H1 (cell line): ENCODE data around the gene GAK. TPM values are rescaled to one million over a fixed set of nuclear protein-coding genes. Genes with fewer than 3 reads are reported as not detected.

ENCODE experiments used
- CTCF ChIA-PET: fragments of 300-600 bp; sonication (Branson Sonifier 250); formaldehyde crosslinking; loops from one replicate; lab custom pipeline; 2021; ENCODE audit not compliant: partially characterized antibody; lab: Charles Lee
- POLR2A ChIA-PET: fragments of 300-600 bp; sonication (Branson Sonifier 250); formaldehyde crosslinking; loops from one replicate; lab custom pipeline; 2021; ENCODE audit warnings: inconsistent platforms; ENCODE audit not compliant: partially characterized antibody; lab: Charles Lee
- DNase-seq, 2 experiments: peaks; one replicate each; pipeline versions ENCODE4 v3.0.0 to v3.0.0-alpha.2; 2010 to 2022; ENCODE audit warnings: low spot score in 2 of 2, low read depth in 1 of 2, mixed read lengths in 1 of 2
- FAIRE-seq: peaks from 2 replicates; lab custom pipeline; 2011; peaks lifted over from hg19 to GRCh38; lab: Jason Lieb, UNC
- H2AFZ ChIP-seq: 2 replicates; pipeline ENCODE4 v1.8.1; 2012; ENCODE audit warnings: low read length, inconsistent platforms
- H2AK5ac ChIP-seq: 2 replicates; pipeline ENCODE4 v1.6.1; 2013; ENCODE audit warnings: low read depth, low read length
- H2BK120ac ChIP-seq: replicated peaks from 2 replicates; pipeline ENCODE3; 2013; ENCODE audit warnings: low read depth, low read length, inconsistent platforms
- H2BK12ac ChIP-seq: 2 replicates; pipeline ENCODE4 v1.6.1; 2013; ENCODE audit warnings: low read depth, low read length
- H2BK15ac ChIP-seq: 2 replicates; pipeline ENCODE4 v1.6.1; 2013; ENCODE audit warnings: low read length
- H2BK20ac ChIP-seq: 2 replicates; pipeline ENCODE4 v1.6.1; 2013; ENCODE audit warnings: low read length
- H2BK5ac ChIP-seq: 2 replicates; pipeline ENCODE4 v1.6.1; 2013; ENCODE audit warnings: low read depth, low read length
- H3K14ac ChIP-seq: 2 replicates; pipeline ENCODE4 v1.6.1; 2013; ENCODE audit warnings: inconsistent platforms; ENCODE audit not compliant: insufficient read length
- H3K18ac ChIP-seq: 2 replicates; pipeline ENCODE4 v1.6.1; 2013; ENCODE audit warnings: low read length; ENCODE audit errors: extremely low read depth
- H3K23ac ChIP-seq: 2 replicates; pipeline ENCODE4 v1.6.1; 2013; ENCODE audit warnings: inconsistent platforms; ENCODE audit not compliant: insufficient read length
- H3K23me2 ChIP-seq: 2 replicates; pipeline ENCODE4 v1.6.1; 2013; ENCODE audit warnings: low read depth, low read length
- H3K27ac ChIP-seq: 2 replicates; pipeline ENCODE4 v1.6.1; 2011; ENCODE audit warnings: low read depth, low read length, inconsistent platforms
- H3K27me3 ChIP-seq, 4 experiments: replicated peaks in 1 of 4; 1 replicate in 1 of 4; 2 replicates in 3 of 4; pipeline versions ENCODE4 v1.6.1 to v1.8.1; 2011 to 2013; ENCODE audit warnings: low read length in 3 of 4, mild to moderate bottlenecking in 3 of 4, inconsistent platforms in 2 of 4, mixed read lengths in 2 of 4, moderate library complexity in 1 of 4; ENCODE audit not compliant: control insufficient read depth in 3 of 4, insufficient read depth in 3 of 4; ENCODE audit errors: extremely low read depth in 1 of 4
- H3K36me3 ChIP-seq, 4 experiments: 2 replicates each; pipeline versions ENCODE4 v1.6.1 to v1.8.1; 2011 to 2013; ENCODE audit warnings: mild to moderate bottlenecking in 4 of 4, low read length in 3 of 4, moderate library complexity in 2 of 4, control low read depth in 1 of 4, inconsistent platforms in 1 of 4; ENCODE audit not compliant: insufficient read depth in 4 of 4, control insufficient read depth in 2 of 4
- H3K4ac ChIP-seq: replicated peaks from 2 replicates; pipeline ENCODE3; 2013; ENCODE audit warnings: low read length, low read depth, mixed read lengths, inconsistent platforms; ENCODE audit not compliant: insufficient read length
- H3K4me1 ChIP-seq, 4 experiments: replicated peaks in 1 of 4; 1 replicate in 1 of 4; 2 replicates in 3 of 4; pipeline versions ENCODE4 v1.6.1 to v1.8.1; 2011 to 2013; ENCODE audit warnings: low read length in 3 of 4, inconsistent platforms in 2 of 4, mixed read lengths in 1 of 4; ENCODE audit not compliant: insufficient read depth in 4 of 4, control insufficient read depth in 3 of 4
- H3K4me2 ChIP-seq, 2 experiments: 2 replicates each; pipeline versions ENCODE4 v1.6.1 to v1.8.1; 2011 to 2013; ENCODE audit warnings: low read depth in 2 of 2, low read length in 2 of 2, control low read depth in 1 of 2, inconsistent platforms in 1 of 2, mild to moderate bottlenecking in 1 of 2; ENCODE audit not compliant: insufficient read depth in 1 of 2
- H3K4me3 ChIP-seq, 4 experiments: fragments of 200-600, 300-600 bp in 1 of 4; sonication (generic), shearing (Covaris generic), sonication (Bioruptor Twin) in 1 of 4; 2 replicates each; pipeline versions ENCODE4 v1.5.1 to v1.8.1; 2011 to 2016; ENCODE audit warnings: low read length in 4 of 4, low read depth in 3 of 4, control low read depth in 2 of 4, inconsistent platforms in 2 of 4, mild to moderate bottlenecking in 2 of 4, mixed read lengths in 1 of 4, moderate library complexity in 1 of 4; ENCODE audit not compliant: insufficient read depth in 2 of 4; ENCODE audit errors: extremely low read depth in 1 of 4
- H3K56ac ChIP-seq: replicated peaks from 2 replicates; pipeline ENCODE3; 2013; ENCODE audit warnings: low read depth, mild to moderate bottlenecking, mixed read lengths, low read length, inconsistent platforms; ENCODE audit not compliant: insufficient read length
- H3K79me1 ChIP-seq: 2 replicates; pipeline ENCODE4 v1.6.1; 2013; ENCODE audit warnings: low read depth, low read length, control low read depth
- H3K79me2 ChIP-seq, 2 experiments: 2 replicates each; pipeline versions ENCODE4 v1.6.1 to v1.8.1; 2012 to 2013; ENCODE audit warnings: low read length in 2 of 2, mild to moderate bottlenecking in 2 of 2, inconsistent platforms in 1 of 2; ENCODE audit not compliant: insufficient read depth in 2 of 2, control insufficient read depth in 1 of 2
- H3K9ac ChIP-seq, 4 experiments: replicated peaks in 1 of 4; 1 replicate in 1 of 4; 2 replicates in 3 of 4; pipeline versions ENCODE4 v1.6.1 to v1.8.1; 2011 to 2013; ENCODE audit warnings: low read depth in 3 of 4, low read length in 3 of 4, control low read depth in 2 of 4, mild to moderate bottlenecking in 2 of 4, moderate library complexity in 2 of 4, inconsistent platforms in 1 of 4; ENCODE audit errors: extremely low read depth in 1 of 4
- H3K9me3 ChIP-seq, 2 experiments: 2 replicates each; pipeline versions ENCODE4 v1.6.1 to v1.8.1; 2012 to 2013; ENCODE audit warnings: mild to moderate bottlenecking in 2 of 2, moderate library complexity in 2 of 2, control low read depth in 1 of 2, inconsistent platforms in 1 of 2, low read depth in 1 of 2, low read length in 1 of 2, mixed read lengths in 1 of 2; ENCODE audit not compliant: insufficient read depth in 2 of 2
- H4K20me1 ChIP-seq, 2 experiments: replicated peaks in 1 of 2; 2 replicates each; pipeline versions ENCODE3 to v1.8.1; 2011 to 2013; ENCODE audit warnings: inconsistent platforms in 2 of 2, low read length in 2 of 2, mild to moderate bottlenecking in 1 of 2; ENCODE audit not compliant: insufficient read depth in 2 of 2, control insufficient read depth in 1 of 2
- H4K5ac ChIP-seq: 2 replicates; pipeline ENCODE4 v1.6.1; 2013; ENCODE audit warnings: low read length, low read depth, mixed read lengths, inconsistent platforms; ENCODE audit not compliant: insufficient read length
- H4K8ac ChIP-seq: 2 replicates; pipeline ENCODE4 v1.8.0; 2013; ENCODE audit warnings: mild to moderate bottlenecking, moderate library complexity, low read length, inconsistent platforms; ENCODE audit not compliant: insufficient read depth; ENCODE audit errors: extremely low read depth
- H4K91ac ChIP-seq: replicated peaks from 2 replicates; pipeline ENCODE3; 2013; ENCODE audit warnings: low read length, mixed read lengths, inconsistent platforms; ENCODE audit not compliant: insufficient read length
- CBX8 ChIP-seq: fragments of 300-800, 300-1000 bp; sonication (generic); IDR thresholded peaks from 2 replicates; pipeline ENCODE4 v1.7.1; 2016; ENCODE audit warnings: low read depth, low read length, borderline replicate concordance
- CHD1 ChIP-seq: IDR thresholded peaks from 2 replicates; pipeline ENCODE4 v1.6.1; 2012; ENCODE audit warnings: low read depth, low read length, improper control_type of control experiment
- GABPA ChIP-seq: IDR thresholded peaks from 2 replicates; pipeline ENCODE4 v1.6.1; 2011; ENCODE audit warnings: mild to moderate bottlenecking, low read length, moderate library complexity, borderline replicate concordance; ENCODE audit not compliant: insufficient read depth
- JUN ChIP-seq: IDR thresholded peaks from 2 replicates; pipeline ENCODE4 v1.6.1; 2011; ENCODE audit warnings: low read depth, mild to moderate bottlenecking, improper control_type of control experiment, low read length
- KDM4A ChIP-seq: IDR thresholded peaks from one replicate; pipeline ENCODE4 v1.7.1; 2012; ENCODE audit warnings: low read depth, mild to moderate bottlenecking, moderate library complexity, low read length, inconsistent platforms; ENCODE audit not compliant: severe bottlenecking
- MAFK ChIP-seq: IDR thresholded peaks from 2 replicates; pipeline ENCODE4 v1.6.1; 2012; ENCODE audit warnings: low read depth, mild to moderate bottlenecking, improper control_type of control experiment, low read length
- POLR2A ChIP-seq, 2 experiments: IDR thresholded peaks; 1 replicate in 1 of 2; 2 replicates in 1 of 2; pipeline ENCODE4 v1.6.1; 2011; ENCODE audit warnings: low read depth in 2 of 2, low read length in 2 of 2, mild to moderate bottlenecking in 2 of 2; ENCODE audit errors: control extremely low read depth in 1 of 2
- POU5F1 ChIP-seq: IDR thresholded peaks from 2 replicates; pipeline ENCODE4 v1.6.1; 2011; ENCODE audit warnings: low read depth, mild to moderate bottlenecking, low read length, moderate library complexity
- RBBP5 ChIP-seq: IDR thresholded peaks from 2 replicates; pipeline ENCODE4 v1.7.1; 2012; ENCODE audit warnings: low read depth, mild to moderate bottlenecking, inconsistent platforms, low read length, moderate library complexity, borderline replicate concordance
- RFX5 ChIP-seq: IDR thresholded peaks from 2 replicates; pipeline ENCODE4 v1.6.1; 2011; ENCODE audit warnings: low read depth, low read length, improper control_type of control experiment, borderline replicate concordance
- RNF2 ChIP-seq: fragments of 200-900, 300-1000 bp; sonication (generic); IDR thresholded peaks from 2 replicates; pipeline ENCODE4 v1.7.1; 2016; ENCODE audit warnings: borderline replicate concordance, low read depth, mild to moderate bottlenecking, antibody characterized with exemption, low read length; ENCODE audit not compliant: poor library complexity, severe bottlenecking; ENCODE audit errors: missing control alignments
- SIX5 ChIP-seq: IDR thresholded peaks from 2 replicates; pipeline ENCODE4 v1.6.1; 2011; ENCODE audit warnings: mild to moderate bottlenecking, low read depth, low read length
- WGBS, 2 experiments: shearing (Covaris generic) in 1 of 2; methylation state at CpG; one replicate each; pipeline versions ENCODE4 v1.1.6 to v1.1.7; 2013 to 2015; ENCODE audit warnings: low lambda C conversion rate in 2 of 2, mixed read lengths in 2 of 2, inconsistent platforms in 1 of 2, low coverage in 1 of 2, missing lambda C conversion rate in 1 of 2; ENCODE audit not compliant: insufficient replicate concordance in 2 of 2, insufficient coverage in 1 of 2, insufficient read length in 1 of 2; ENCODE audit errors: extremely low coverage in 1 of 2, missing lambda C conversion rate in 1 of 2; 5-methylcytosine and 5-hydroxymethylcytosine counted together
- polyA plus RNA-seq, 7 experiments: library from polyadenylated mRNA; depleted of rRNA in 3 of 7; stranded (reverse) in 5 of 7; unstranded in 2 of 7; fragments of >200 nt in 5 of 7; fragments of 200-250 nt in 2 of 7; gene quantifications; 1 replicate in 5 of 7; 2 replicates in 1 of 7; 4 replicates in 1 of 7; pipeline versions ENCODE4 v1.2.1 to v1.2.3, GENCODE V29; 2011 to 2013; ENCODE audit warnings: missing spikeins in 2 of 7, mixed read lengths in 2 of 7
- total RNA-seq: library from RNA; stranded (reverse); fragmentation: NEBNext Ultra II Directional; extraction: Animal tissue kit (Norgen Biotek cat#: 25700); gene quantifications from 2 replicates; pipeline ENCODE4 v1.2.1, GENCODE V29; 2021

GAK gene
- total and polyA plus RNA-seq, 2 of the 8 experiments (the other 6 are each of a cell fraction or from before 2014, with no cell fraction given), result 31.5 to 70.8 TPM

DNA sequence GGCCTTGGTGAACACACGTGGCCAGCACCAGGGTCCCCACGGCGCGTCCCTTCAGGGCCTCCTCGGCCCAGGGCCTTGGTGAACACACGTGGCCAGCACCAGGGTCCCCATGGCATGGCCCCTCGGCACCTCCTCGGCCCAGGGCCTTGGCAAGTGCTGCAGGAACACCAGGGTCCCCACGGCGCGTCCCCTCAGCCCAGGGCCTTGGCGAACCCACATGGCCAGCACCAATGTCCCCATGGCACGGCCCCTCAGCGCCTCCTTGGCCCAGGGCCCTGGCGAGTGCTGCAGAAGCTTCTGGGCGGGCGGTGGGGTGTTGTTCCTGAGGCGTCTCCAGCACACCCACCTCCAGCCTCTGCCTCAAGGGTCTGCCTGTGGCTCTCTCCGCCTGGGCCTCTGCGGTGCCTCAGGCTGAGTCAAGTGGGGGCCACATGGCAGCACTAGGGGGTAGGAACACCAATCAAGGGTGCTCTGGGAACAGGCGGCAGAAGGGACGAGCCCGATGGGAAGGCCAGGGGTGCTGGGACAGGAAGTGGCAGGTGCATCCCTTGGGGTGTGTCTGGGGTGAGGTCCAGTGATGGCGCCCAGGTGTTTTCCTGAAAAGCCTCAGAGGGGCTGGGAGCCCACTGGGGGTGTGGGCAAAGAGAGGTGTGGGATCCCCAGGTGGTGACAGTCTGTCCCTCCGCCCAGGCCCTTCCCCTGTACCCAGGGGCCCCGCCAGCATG, 64.4 kb downstream of the GAK start:
- H3K23ac ChIP-seq, result no peak overlapping the region
- H3K79me1 ChIP-seq, result peaks cover 3% of the 10 kb centered on the region
- H4K20me1 ChIP-seq, result peaks cover 0 to 18% of the 10 kb centered on the region in 2 experiments
- no peak overlapping the region for H4K8ac ChIP-seq
- no peaks in the 10 kb centered on the region for H3K4me1 ChIP-seq
- peaks cover 0 to 8% of the 10 kb centered on the region in 2 experiments; a peak in 1 of 4 replicates for H3K9me3 ChIP-seq
- FAIRE-seq (no peak), DNase-seq (no peak)
- H3K56ac ChIP-seq, result no peak overlapping the region
- H3K14ac ChIP-seq, result no peak overlapping the region
- H4K91ac ChIP-seq, result no peak overlapping the region
- no peak overlapping the region for H2AFZ ChIP-seq
- no peaks in the 10 kb centered on the region for H3K79me2 ChIP-seq
- no peak overlapping the region for H3K4me3 ChIP-seq
- no peak overlapping the region for H2BK20ac ChIP-seq
- H3K27ac ChIP-seq, result no peak overlapping the region
- no peak overlapping the region for H2BK5ac ChIP-seq
- peaks cover 2 to 37% (median 21%) of the 10 kb centered on the region in 4 experiments; a peak in 7 of 8 replicates for H3K36me3 ChIP-seq
- no peak overlapping the region for H2BK12ac ChIP-seq
- H3K9ac ChIP-seq, result no peak overlapping the region
- H2BK15ac ChIP-seq, result no peak overlapping the region
- no peaks in the 10 kb centered on the region for H3K27me3 ChIP-seq
- ChIA-PET CTCF (interaction anchor here (0.6 to 1.2 kb wide), 4 partner anchors 30 to 265 kb away, joined by 3 read pairs; no protein-coding TSS in a partner anchor), POLR2A (interaction anchor here (1.1 kb wide), 1 partner anchor 16 kb away, joined by 3 read pairs; no protein-coding TSS in a partner anchor)
- no peak overlapping the region for H3K4ac ChIP-seq
- no peak overlapping the region for H2AK5ac ChIP-seq
- H3K4me2 ChIP-seq, result no peak overlapping the region
- peaks cover 3% of the 10 kb centered on the region; the same call in 1 of the 2 replicates for H3K23me2 ChIP-seq
- H3K18ac ChIP-seq, result no peak overlapping the region
- no peak overlapping the region for H4K5ac ChIP-seq
- no peak overlapping the region for H2BK120ac ChIP-seq
- WGBS, 2 experiments, result 92% methylated on average over 23 of the region's 26 CpGs; no CpG with 5 or more reads in 1 of the 2 experiments
- TF ChIP-seq KDM4A (no peak), CHD1 (no peak), MAFK (no peak), POLR2A (IDR thresholded peaks at IDR 0.05; ENCODE audit: control extremely low read depth in 1 of 2, low read depth in 2 of 2, low read length in 2 of 2) (no peak), CBX8 (no peak), GABPA (no peak), RBBP5 (no peak), SIX5 (no peak), JUN (no peak), POU5F1 (no peak), RFX5 (no peak), RNF2 (no peak)
